Natural killer cell treated with Interleukin-12 subunit alpha and Interleukin-12 subunit beta and Interleukin-15 and Interleukin-18, amount 100 ng/mL, for 72 hours (primary cell): Measurements from ENCODE around the gene FARS2. TPM values are rescaled to one million over a fixed set of nuclear protein-coding genes. Genes with fewer than 3 reads are reported as not detected.
"Not testable (repeated sequence)": the region's sequence is repeated elsewhere in the genome, so short reads cannot be mapped to it uniquely, and the experiment has no call there.

Experiments
- ATAC-seq, 2 donors: fragments of 150-1000 bp; cut with Tn5 transposase in 1 of 2; sonication (Bioruptor Pico), chemical (Tn5 transposase) in 1 of 2; 2 replicates each; pipeline ENCODE4 v1.10.0; 2021
- DNase-seq: peaks from one replicate; pipeline ENCODE4 v3.0.0; 2022; ENCODE audit warnings: low spot score
- H3K27ac Mint-ChIP-seq, 2 donors: 1 replicate in 1 of 2; 2 replicates in 1 of 2; pipeline ENCODE4 v1.8.0; 2022; ENCODE audit warnings: mixed read lengths in 2 of 2, mild to moderate bottlenecking in 1 of 2, moderate library complexity in 1 of 2
- H3K27me3 Mint-ChIP-seq, 2 donors: 1 replicate in 1 of 2; 2 replicates in 1 of 2; pipeline ENCODE4 v1.8.0; 2022; ENCODE audit warnings: mixed read lengths in 2 of 2
- H3K36me3 Mint-ChIP-seq: one replicate; pipeline ENCODE4 v1.8.0; 2022; ENCODE audit warnings: mixed read lengths
- H3K4me1 Mint-ChIP-seq, 2 donors: 1 replicate in 1 of 2; 2 replicates in 1 of 2; pipeline ENCODE4 v1.8.0; 2022; ENCODE audit warnings: low read depth in 2 of 2, mixed read lengths in 2 of 2, mild to moderate bottlenecking in 1 of 2
- H3K4me3 Mint-ChIP-seq: one replicate; pipeline ENCODE4 v1.8.0; 2022; ENCODE audit warnings: mixed read lengths
- H3K9me3 Mint-ChIP-seq: 2 replicates; pipeline ENCODE4 v1.8.0; 2022; ENCODE audit warnings: mixed read lengths
- total RNA-seq, 2 donors: library from RNA; stranded (reverse); gene quantifications; one replicate each; pipeline ENCODE4 v1.2.3, GENCODE V29; 2022

The FARS2 gene
- total RNA-seq, 2 donors from 2014 or later = 20.4 to 41.7 TPM

DNA sequence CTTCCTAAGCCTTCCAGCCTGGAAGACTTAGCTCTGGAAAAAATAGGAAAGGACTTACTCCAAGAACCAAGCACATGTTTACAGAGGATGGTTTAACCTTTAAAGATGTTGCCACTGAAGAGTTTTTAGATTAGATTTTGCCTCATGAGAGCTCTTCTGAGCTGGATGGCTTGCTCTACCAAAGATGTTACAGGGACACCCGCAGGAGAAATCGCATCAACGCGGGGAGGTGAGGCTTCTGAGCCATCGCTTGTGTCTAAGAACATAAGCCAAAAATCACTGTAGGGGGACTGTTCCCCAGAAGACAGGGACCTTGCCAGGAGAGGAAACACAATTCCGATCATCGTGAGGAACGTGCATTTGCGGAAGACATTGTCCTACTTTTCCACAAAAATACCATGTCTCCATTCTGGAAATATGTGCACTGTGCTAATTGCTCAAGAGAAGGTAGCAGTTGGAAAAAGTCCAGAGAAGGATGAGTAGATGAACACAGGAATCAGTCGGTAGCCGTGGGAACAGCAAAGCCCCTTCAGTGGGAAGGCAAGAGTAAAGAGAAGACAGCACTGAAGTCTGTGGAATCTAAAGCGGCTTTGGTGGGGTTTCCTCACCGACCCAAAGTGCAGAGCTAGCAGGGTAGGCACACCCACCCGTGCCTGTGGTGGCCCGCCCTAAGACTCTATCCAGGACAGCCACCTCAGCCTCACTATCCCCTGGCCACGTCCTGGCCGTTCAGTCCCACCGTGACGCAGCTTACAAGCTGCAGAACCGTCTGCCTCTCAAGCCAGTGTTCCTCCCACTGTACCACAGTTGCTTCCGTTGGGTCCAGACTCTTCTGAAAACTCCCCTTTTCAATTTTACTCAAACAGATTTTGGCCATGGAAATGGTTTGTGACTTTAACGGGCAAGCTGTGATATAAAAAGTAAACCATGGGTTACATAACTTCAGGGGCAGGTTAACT lies 410.6 kb downstream of the FARS2 start:
- peak overlapping the region in 1 of 2 donors; percentile 72 for H3K27ac Mint-ChIP-seq
- peak overlapping the region; percentile 8 for H3K4me3 Mint-ChIP-seq
- DNase-seq = no peak
- H3K36me3 Mint-ChIP-seq = no peaks in the 10 kb centered on the region
- peak in 1 of 2 donors; percentile 48 for ATAC-seq
- H3K9me3 Mint-ChIP-seq = no peaks in the 10 kb centered on the region
- no peaks in the 10 kb centered on the region for H3K27me3 Mint-ChIP-seq
- H3K4me1 Mint-ChIP-seq = peaks cover 17 to 22% of the 10 kb centered on the region in 2 donors

DNA sequence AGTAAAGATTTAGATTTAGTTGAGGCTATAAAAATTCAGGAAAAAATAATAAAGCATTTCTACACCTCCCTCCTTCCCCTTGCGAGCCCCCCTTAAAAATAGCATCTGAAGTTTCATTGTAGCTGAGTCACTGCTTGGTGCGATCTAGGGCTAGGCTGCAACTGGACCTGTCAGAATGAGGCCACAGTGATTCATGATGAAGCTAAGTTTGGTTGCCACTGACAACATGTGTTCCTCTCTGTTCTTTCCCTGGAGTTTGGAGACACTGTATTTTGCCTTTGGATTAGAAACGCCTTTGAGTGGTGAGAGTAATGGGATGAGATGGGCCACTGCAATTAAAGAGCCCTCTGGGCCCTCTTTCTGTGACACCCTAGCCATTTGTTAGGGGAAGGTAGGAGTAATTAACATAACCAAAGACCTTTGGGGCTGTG lies 411.3 kb downstream of the FARS2 start:
- Mint-ChIP-seq H3K4me3 (peak overlapping the region; percentile 8), H3K4me1 (peaks cover 16 to 20% of the 10 kb centered on the region in 2 donors), H3K9me3 (no peaks in the 10 kb centered on the region), H3K36me3 (no peaks in the 10 kb centered on the region), H3K27me3 (no peaks in the 10 kb centered on the region), H3K27ac (peak overlapping the region in 1 of 2 donors; percentile 72)
- DNase-seq (no peak), ATAC-seq (peak in 1 of 2 donors; percentile 55)

DNA sequence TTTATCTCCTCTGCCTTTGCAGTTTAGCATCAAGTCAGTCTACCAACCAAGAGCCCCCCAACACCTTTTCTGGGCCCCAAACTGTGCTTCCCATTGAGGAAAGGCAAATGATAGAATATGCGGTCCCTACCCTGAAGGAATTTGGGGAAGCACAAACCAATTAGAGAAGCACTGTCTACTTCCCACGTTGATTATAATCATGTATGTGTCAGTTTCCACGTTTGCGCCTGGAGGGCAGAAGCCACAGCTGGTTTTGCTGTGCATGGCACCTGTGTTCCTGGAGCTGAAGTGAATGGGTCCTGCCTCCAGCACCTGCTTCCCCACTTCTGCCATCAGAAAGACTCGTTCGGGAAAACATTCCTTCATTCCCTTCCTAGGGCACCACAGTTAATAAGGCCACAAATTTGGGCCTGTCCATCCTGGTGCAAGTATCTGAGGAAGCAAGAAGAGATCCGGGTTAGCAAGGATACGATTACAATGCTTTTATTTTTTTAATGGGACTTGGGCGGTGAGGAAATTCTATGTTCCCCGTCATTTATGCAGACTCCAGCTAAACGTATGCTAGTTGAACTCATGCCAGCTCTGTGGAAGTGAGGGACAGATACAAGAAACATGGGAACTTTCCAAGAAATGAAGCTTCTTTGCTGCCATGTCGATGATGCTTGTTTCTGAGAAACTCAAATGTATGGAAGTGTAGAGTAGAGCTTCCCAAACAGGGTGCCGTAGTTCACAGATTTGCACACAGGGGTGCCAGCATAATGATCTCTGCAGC lies 411.9 kb downstream of the FARS2 start:
- H3K4me1 Mint-ChIP-seq = peaks cover 12 to 17% of the 10 kb centered on the region in 2 donors
- ATAC-seq (no peak), DNase-seq (no peak)
- no peak overlapping the region for H3K4me3 Mint-ChIP-seq
- no peaks in the 10 kb centered on the region for H3K36me3 Mint-ChIP-seq
- H3K9me3 Mint-ChIP-seq = no peaks in the 10 kb centered on the region
- no peak overlapping the region for H3K27ac Mint-ChIP-seq
- no peaks in the 10 kb centered on the region for H3K27me3 Mint-ChIP-seq

DNA sequence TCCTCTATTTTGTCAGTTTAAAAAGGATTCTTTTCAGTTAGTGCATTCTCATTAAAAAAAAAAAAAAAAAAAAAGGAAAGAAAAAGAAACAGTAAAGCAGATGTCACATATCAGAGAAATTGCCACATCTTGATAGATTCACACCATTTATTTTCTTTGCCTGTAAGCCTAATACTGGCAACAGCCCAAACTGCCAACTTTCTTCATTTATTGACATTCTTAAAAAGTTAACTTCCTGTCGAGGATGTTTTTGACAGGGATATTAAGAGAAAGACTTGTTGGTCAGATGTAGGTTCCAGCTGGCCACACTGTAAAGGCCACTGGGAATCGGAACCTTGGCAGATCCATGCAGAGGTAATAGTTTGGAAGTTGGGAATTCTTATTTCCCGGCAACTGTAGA lies 412.8 kb downstream of the FARS2 start:
- H3K36me3 Mint-ChIP-seq = no peaks in the 10 kb centered on the region
- no peak overlapping the region for H3K4me3 Mint-ChIP-seq
- H3K27me3 Mint-ChIP-seq = no peaks in the 10 kb centered on the region
- no peaks in the 10 kb centered on the region for H3K9me3 Mint-ChIP-seq
- no peak for DNase-seq
- ATAC-seq = no peak
- no peak overlapping the region for H3K27ac Mint-ChIP-seq
- peaks cover 13 to 21% of the 10 kb centered on the region in 2 donors for H3K4me1 Mint-ChIP-seq

DNA sequence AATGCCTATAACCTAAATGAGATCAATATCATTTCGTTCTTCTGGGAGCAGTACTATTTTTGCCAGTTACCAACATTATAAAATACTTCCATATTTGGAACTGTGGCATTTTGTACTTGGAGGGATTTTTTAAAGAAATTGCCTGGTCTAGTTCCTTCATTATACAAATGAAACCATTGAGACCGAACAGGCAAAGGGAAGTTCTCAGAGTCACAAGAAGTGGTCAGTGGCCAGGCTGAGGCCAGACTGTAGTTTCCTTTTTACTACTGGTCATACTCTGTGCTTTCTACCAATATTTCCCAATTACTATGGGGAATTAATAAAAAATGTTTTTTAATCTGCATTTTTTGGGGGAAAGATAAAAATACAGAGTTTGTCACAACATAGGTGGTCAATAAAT lies 413.4 kb downstream of the FARS2 start:
- H3K9me3 Mint-ChIP-seq = no peaks in the 10 kb centered on the region
- H3K27ac Mint-ChIP-seq = no peak overlapping the region
- no peak for ATAC-seq
- H3K27me3 Mint-ChIP-seq = no peaks in the 10 kb centered on the region
- no peak overlapping the region for H3K4me3 Mint-ChIP-seq
- no peaks in the 10 kb centered on the region for H3K36me3 Mint-ChIP-seq
- DNase-seq = no peak
- peaks cover 19 to 26% of the 10 kb centered on the region in 2 donors for H3K4me1 Mint-ChIP-seq

DNA sequence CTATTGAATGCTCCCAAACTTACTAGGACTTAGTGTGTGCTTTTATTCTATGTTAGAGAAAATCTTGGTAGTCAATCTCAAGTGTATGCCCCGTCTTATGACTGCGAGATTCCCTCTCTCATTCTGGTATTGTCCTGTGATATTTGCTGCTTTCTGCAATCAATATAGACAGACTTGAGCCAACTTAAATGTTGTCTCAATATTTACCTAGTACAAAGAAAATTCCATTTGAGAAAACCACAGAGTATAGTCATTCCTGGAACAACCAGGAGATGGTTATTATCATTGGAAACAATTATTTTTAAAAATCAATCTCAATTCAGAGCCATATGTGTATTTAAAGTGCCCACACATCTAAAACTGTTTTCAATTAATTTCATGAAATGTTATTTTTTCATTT lies 415.4 kb downstream of the FARS2 start:
- H3K4me1 Mint-ChIP-seq = peaks cover 14 to 22% of the 10 kb centered on the region in 2 donors
- ATAC-seq (no peak), DNase-seq (no peak)
- no peaks in the 10 kb centered on the region for H3K36me3 Mint-ChIP-seq
- H3K4me3 Mint-ChIP-seq = no peak overlapping the region
- H3K27ac Mint-ChIP-seq = no peak overlapping the region
- H3K27me3 Mint-ChIP-seq = no peaks in the 10 kb centered on the region
- no peaks in the 10 kb centered on the region for H3K9me3 Mint-ChIP-seq

DNA sequence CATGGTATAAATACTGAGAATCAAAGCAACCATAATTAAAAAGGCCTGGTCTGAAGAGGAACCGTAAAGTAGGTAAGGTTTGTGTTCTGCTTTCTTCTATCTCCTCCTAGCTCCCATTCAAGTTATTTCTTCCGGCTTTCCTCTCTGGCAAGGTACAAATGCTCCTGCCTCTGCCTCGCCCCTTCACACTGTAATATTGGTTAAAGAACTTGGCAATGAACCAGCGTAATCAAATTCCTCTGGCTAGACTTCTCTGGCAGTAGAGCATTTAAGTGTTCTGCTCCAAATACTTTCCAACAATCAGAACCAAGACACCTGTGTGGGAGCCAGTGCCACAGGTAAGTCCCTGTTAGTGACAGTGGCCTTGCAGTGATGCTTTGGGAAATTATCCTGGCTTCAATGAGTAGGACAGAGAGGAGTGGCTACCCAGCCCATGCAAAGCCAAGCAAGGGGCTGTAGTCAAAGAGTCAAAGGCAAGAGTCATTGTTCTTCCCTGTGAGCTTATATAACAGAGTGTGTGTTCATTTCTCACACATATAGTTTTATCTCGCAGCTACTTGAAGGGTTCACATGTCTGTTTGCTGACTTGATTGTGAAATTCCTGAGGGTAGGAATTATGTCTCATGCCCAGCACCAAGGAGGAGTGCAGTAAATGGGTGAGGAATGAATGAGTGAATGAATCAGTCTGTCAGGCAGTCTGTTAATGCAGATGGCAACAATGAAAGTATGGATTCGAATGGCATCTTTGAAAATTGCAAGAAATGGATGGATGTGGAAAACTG lies 416.1 kb downstream of the FARS2 start:
- Mint-ChIP-seq H3K9me3 (no peaks in the 10 kb centered on the region), H3K36me3 (peaks cover under 1% of the 10 kb centered on the region), H3K27ac (no peak overlapping the region), H3K27me3 (no peaks in the 10 kb centered on the region), H3K4me1 (peaks cover 10 to 18% of the 10 kb centered on the region in 2 donors), H3K4me3 (no peak overlapping the region)
- no peak for ATAC-seq
- DNase-seq = no peak

DNA sequence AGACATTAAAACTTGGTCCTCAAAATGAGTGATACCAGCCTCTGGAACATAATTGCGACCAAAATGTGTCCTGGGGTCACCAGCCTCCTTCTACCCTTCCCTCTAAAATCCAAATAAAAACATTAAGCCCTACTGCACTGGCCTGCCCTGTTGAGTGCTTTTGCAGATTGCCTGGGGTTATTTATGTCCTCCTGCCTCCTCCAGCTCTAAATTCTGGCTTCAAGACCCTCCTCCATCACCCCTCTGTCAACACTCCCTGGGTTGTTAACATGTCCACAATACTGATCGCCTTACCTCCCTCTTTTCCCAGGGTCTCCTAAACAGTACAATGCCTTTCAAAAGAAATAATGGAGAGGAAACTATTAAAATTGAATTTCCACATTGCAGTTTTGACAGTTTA lies 418.0 kb downstream of the FARS2 start:
- Mint-ChIP-seq H3K4me3 (no peak overlapping the region), H3K9me3 (no peaks in the 10 kb centered on the region), H3K36me3 (peaks cover 5% of the 10 kb centered on the region), H3K27me3 (no peaks in the 10 kb centered on the region), H3K27ac (peak overlapping the region in 1 of 2 donors; percentile 4), H3K4me1 (peaks cover 10 to 15% of the 10 kb centered on the region in 2 donors)
- ATAC-seq (no peak), DNase-seq (no peak)

DNA sequence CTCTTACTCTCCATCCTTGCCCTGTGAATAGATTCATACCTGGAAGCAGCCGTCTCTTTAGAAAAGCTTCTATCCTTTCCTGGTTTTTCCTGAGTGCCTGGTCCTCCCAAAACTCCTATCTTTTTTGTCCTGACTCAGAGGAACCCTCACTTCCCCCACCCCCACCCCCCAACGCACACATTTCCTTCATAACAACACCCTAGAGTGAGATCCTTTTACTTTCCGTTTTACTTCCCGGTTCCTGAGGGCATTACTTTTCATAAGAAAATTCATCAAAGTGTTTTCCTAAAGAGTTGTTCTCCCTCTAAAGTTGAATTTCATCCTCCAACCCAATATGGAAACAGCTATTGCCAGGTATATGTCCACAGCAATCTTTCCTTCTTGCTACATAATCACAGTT lies 418.4 kb downstream of the FARS2 start:
- ATAC-seq (no peak), DNase-seq (no peak)
- Mint-ChIP-seq H3K9me3 (no peaks in the 10 kb centered on the region), H3K4me3 (peak overlapping the region; percentile 3), H3K36me3 (peaks cover 5% of the 10 kb centered on the region), H3K4me1 (peaks cover 10 to 16% of the 10 kb centered on the region in 2 donors), H3K27me3 (no peaks in the 10 kb centered on the region), H3K27ac (peak overlapping the region in 1 of 2 donors; percentile 4)

DNA sequence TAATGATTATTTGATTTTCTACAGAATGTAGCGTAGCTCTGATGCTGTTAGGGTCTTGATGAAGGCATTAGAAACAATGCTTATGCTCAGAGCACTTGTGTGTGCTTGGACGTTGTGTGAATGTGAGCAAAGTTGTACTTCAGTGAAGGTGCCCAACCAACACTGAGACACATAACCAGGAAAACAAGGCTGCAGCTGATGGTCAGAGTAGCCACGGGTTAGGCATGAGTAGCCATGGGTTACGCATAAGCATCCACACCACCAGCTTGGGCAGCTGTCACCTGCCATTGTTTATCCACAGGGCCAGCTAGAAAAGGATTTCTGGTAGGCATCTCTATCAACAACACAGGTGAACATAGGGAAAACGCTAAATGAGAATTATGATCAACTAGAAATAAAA lies 418.8 kb downstream of the FARS2 start:
- Mint-ChIP-seq H3K27ac (peak overlapping the region in 1 of 2 donors; percentile 4), H3K9me3 (no peaks in the 10 kb centered on the region), H3K4me1 (peaks cover 10 to 18% of the 10 kb centered on the region in 2 donors), H3K27me3 (no peaks in the 10 kb centered on the region), H3K4me3 (peak overlapping the region; percentile 3), H3K36me3 (peaks cover 5% of the 10 kb centered on the region)
- DNase-seq (no peak), ATAC-seq (no peak)

DNA sequence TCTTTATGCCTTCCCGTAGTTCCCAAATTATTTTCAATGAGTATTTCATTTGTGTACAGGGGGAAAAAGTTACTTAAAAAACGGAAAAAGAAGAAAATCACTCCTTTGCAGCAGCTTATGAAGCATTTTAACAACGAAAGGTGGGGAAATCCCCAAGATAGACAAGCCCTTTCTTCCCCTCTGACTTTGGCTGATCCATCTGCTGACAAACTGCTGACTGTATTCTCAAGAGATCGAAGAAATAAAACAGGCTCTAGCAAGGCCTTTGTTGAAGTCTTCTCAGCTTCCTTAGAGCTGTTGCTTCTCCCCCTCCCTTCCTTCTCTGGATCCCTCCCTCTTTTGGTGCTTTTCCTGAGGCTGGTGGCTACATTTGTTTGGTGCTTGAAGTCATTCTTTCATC lies 420.2 kb downstream of the FARS2 start:
- Mint-ChIP-seq H3K36me3 (peaks cover 5% of the 10 kb centered on the region), H3K27me3 (no peaks in the 10 kb centered on the region), H3K9me3 (no peaks in the 10 kb centered on the region), H3K4me1 (peaks cover 10 to 18% of the 10 kb centered on the region in 2 donors), H3K27ac (peak overlapping the region in 1 of 2 donors; percentile 40), H3K4me3 (no peak overlapping the region)
- DNase-seq (no peak), ATAC-seq (no peak)

DNA sequence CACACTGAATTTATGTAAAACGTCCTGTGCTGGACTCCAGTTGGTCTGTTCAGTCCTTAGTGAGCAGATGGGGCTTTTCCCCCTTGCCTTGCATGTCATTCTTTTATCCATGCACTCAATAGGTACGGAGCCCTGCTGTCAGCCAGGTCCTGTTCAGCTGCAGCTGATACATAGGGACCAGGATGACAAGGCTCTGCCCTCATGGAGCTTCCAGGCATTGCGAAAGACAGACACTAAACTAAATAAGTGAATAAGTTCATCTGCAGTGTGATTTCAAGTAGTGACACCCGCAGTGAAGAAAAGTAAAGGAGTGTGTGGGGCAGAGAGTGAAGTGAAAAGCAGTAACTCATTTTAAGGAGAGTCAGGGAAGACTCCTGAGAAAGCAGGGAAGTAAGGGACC lies 421.2 kb downstream of the FARS2 start:
- no peak for ATAC-seq
- Mint-ChIP-seq H3K27me3 (no peaks in the 10 kb centered on the region), H3K4me3 (no peak overlapping the region), H3K9me3 (no peaks in the 10 kb centered on the region), H3K36me3 (peaks cover 5% of the 10 kb centered on the region), H3K4me1 (peaks cover 10 to 18% of the 10 kb centered on the region in 2 donors), H3K27ac (no peak overlapping the region)
- DNase-seq = no peak

DNA sequence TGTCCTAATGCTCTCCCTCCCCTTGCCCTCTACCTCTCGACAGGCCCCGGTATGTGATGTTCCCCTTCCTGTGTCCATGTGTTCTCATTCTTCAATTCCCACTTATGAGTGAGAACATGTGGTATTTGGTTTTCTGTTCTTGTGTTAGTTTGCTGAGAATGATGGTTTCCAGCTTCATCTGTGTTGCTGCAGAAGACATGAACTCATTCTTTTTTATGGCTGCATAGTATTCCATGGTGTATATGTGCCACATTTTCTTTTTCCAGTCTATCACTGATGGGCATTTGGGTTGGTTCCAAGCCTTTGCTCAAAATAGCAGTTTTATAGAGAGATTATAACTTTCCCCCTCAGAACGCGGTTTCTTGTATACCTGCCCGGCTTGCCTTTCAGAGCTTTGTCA lies 422.4 kb downstream of the FARS2 start:
- H3K27me3 Mint-ChIP-seq, H3K4me3 Mint-ChIP-seq, H3K36me3 Mint-ChIP-seq: not testable (repeated sequence)

More for the DNA sequence above, 422.4 kb downstream of the FARS2 start:
- H3K27ac Mint-ChIP-seq, ATAC-seq, DNase-seq, H3K9me3 Mint-ChIP-seq: not testable (repeated sequence)
- peaks cover 10 to 15% of the 10 kb centered on the region in 2 donors for H3K4me1 Mint-ChIP-seq
